DOHH2 (cell line): ENCODE measurements around the gene SF1.

ENCODE experiments used
- H3F3A ChIP-seq: fragments of 200-600 bp; sonication (generic), shearing (Covaris generic); 2 replicates; pipeline ENCODE4 v1.6.0; 2016; ENCODE audit warnings: antibody characterized with exemption, mild to moderate bottlenecking; ENCODE audit not compliant: control insufficient read depth, insufficient read depth
- H3K27ac ChIP-seq: fragments of 200-600 bp; sonication (generic); 2 replicates; pipeline ENCODE4 v1.5.1; 2014; ENCODE audit warnings: low read depth, mild to moderate bottlenecking, low read length, moderate library complexity
- H3K27me3 ChIP-seq: fragments of 200-600 bp; sonication (generic); 2 replicates; pipeline ENCODE4 v1.6.1; 2014; ENCODE audit warnings: mild to moderate bottlenecking, low read length, mixed read lengths; ENCODE audit not compliant: control insufficient read depth
- H3K36me3 ChIP-seq: fragments of 200-600 bp; sonication (generic); 2 replicates; pipeline ENCODE4 v1.6.1; 2014; ENCODE audit warnings: mild to moderate bottlenecking, low read length, moderate library complexity, mixed read lengths; ENCODE audit not compliant: control insufficient read depth
- H3K4me1 ChIP-seq: fragments of 200-600 bp; sonication (generic); 2 replicates; pipeline ENCODE4 v1.6.1; 2014; ENCODE audit warnings: mild to moderate bottlenecking, low read length, mixed read lengths; ENCODE audit not compliant: control insufficient read depth
- H3K4me2 ChIP-seq: fragments of 200-600 bp; sonication (generic); 2 replicates; pipeline ENCODE4 v1.6.0; 2014; ENCODE audit warnings: mild to moderate bottlenecking, low read length, moderate library complexity
- H3K4me3 ChIP-seq: fragments of 200-600 bp; sonication (generic); 2 replicates; pipeline ENCODE4 v1.5.1; 2014; ENCODE audit warnings: mild to moderate bottlenecking, low read length, mixed read lengths
- H3K79me2 ChIP-seq: fragments of 200-600 bp; sonication (generic); 2 replicates; pipeline ENCODE4 v1.6.1; 2014; ENCODE audit warnings: mild to moderate bottlenecking, low read length, mixed read lengths; ENCODE audit not compliant: control insufficient read depth
- H3K9me2 ChIP-seq: fragments of 200-600 bp; sonication (generic); replicated peaks from 2 replicates; pipeline ENCODE4 v1.6.1; 2014; ENCODE audit warnings: mild to moderate bottlenecking, low read length, mixed read lengths; ENCODE audit not compliant: control insufficient read depth
- H3K9me3 ChIP-seq: fragments of 200-600 bp; sonication (generic); 2 replicates; pipeline ENCODE4 v1.6.1; 2014; ENCODE audit warnings: antibody characterized with exemption, low read length, mixed read lengths; ENCODE audit not compliant: control insufficient read depth, insufficient read depth
- H4K20me1 ChIP-seq: fragments of 200-600 bp; sonication (generic); 2 replicates; pipeline ENCODE4 v1.6.0; 2014; ENCODE audit warnings: low read depth, mild to moderate bottlenecking, antibody characterized with exemption, low read length, moderate library complexity; ENCODE audit not compliant: control insufficient read depth, insufficient read depth
- EZH2phosphoT487 ChIP-seq: fragments of 200-600 bp; sonication (generic); IDR thresholded peaks from 2 replicates; pipeline ENCODE4 v1.6.1; 2017; ENCODE audit warnings: borderline replicate concordance, mild to moderate bottlenecking, antibody characterized with exemption, low read length, moderate library complexity, mixed read lengths
- TF ChIP-seq, protein P1 (sequence below): fragments of 200-600 bp; sonication (generic); IDR thresholded peaks from one replicate; pipeline ENCODE4 v1.5.1; 2014; ENCODE audit warnings: antibody characterized with exemption, mild to moderate bottlenecking, low read depth, low read length; ENCODE audit not compliant: poor library complexity, severe bottlenecking

The SF1 gene

DNA sequence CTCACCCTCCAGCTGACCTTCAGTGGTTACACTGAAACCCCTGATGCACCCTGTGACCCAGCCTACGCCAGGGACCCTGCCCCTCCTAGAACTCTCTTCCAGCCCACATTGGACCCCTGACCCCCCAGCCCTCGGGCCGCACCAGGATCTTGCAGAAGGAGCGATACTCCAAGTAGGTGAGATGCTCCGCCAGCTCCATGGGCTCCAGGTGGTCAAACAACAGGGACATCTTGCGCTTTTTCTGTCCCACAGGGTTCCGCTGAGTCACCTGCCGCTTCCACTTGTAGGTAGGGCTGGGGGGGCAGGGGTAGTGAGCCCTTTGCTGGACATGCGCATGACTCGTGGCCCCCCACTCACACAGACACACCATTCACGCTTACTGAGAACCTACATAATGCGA, 38.5 kb downstream of the SF1 start:
- no peaks in the 10 kb centered on the region for H3K9me3 ChIP-seq
- peaks cover 53% of the 10 kb centered on the region for H3K36me3 ChIP-seq
- H3K9me2 ChIP-seq = no peaks in the 10 kb centered on the region
- no peak overlapping the region for H3K4me2 ChIP-seq
- H3F3A ChIP-seq = peaks cover 3% of the 10 kb centered on the region; the same call in 1 of the 2 replicates
- H4K20me1 ChIP-seq = peaks cover 6% of the 10 kb centered on the region; the same call in 1 of the 2 replicates
- TF ChIP-seq, protein P1, sequence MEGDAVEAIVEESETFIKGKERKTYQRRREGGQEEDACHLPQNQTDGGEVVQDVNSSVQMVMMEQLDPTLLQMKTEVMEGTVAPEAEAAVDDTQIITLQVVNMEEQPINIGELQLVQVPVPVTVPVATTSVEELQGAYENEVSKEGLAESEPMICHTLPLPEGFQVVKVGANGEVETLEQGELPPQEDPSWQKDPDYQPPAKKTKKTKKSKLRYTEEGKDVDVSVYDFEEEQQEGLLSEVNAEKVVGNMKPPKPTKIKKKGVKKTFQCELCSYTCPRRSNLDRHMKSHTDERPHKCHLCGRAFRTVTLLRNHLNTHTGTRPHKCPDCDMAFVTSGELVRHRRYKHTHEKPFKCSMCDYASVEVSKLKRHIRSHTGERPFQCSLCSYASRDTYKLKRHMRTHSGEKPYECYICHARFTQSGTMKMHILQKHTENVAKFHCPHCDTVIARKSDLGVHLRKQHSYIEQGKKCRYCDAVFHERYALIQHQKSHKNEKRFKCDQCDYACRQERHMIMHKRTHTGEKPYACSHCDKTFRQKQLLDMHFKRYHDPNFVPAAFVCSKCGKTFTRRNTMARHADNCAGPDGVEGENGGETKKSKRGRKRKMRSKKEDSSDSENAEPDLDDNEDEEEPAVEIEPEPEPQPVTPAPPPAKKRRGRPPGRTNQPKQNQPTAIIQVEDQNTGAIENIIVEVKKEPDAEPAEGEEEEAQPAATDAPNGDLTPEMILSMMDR = no peak
- no peak for TF ChIP-seq EZH2phosphoT487
- no peak overlapping the region for H3K27ac ChIP-seq
- H3K79me2 ChIP-seq = peaks cover 15% of the 10 kb centered on the region
- no peaks in the 10 kb centered on the region for H3K27me3 ChIP-seq
- H3K4me3 ChIP-seq = no peak overlapping the region
- peaks cover 25% of the 10 kb centered on the region for H3K4me1 ChIP-seq

DNA sequence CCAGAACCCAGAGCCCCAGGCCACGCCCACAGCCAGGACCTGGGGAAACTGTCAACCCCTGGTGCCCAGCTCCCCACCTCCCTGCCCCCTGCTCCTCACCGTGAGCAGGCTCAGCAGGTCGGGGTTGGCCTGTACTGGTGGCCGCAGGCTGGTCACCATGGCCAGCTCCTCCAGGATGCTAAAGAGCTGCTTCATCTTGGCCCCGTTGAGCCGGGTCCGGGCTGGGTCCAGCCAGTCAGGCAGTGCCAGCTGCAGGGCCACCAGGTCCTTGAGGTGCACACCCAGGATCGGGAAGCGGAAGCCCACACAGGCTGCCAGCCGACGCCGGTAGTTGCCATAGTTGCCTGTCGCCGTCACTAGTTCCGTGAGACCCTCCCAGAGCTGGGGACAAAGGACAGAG, 41.7 kb downstream of the SF1 start:
- Histone ChIP-seq H3K4me3 (no peak overlapping the region), H3K9me3 (no peaks in the 10 kb centered on the region), H3K4me2 (no peak overlapping the region), H3K4me1 (no peaks in the 10 kb centered on the region), H3K79me2 (peaks cover 1% of the 10 kb centered on the region), H3K9me2 (no peaks in the 10 kb centered on the region), H3K27me3 (no peaks in the 10 kb centered on the region), H3K36me3 (peaks cover 60% of the 10 kb centered on the region), H3K27ac (no peak overlapping the region), H4K20me1 (no peaks in the 10 kb centered on the region), H3F3A (no peaks in the 10 kb centered on the region)
- TF ChIP-seq, protein P1 = no peak
- no peak for TF ChIP-seq EZH2phosphoT487

DNA sequence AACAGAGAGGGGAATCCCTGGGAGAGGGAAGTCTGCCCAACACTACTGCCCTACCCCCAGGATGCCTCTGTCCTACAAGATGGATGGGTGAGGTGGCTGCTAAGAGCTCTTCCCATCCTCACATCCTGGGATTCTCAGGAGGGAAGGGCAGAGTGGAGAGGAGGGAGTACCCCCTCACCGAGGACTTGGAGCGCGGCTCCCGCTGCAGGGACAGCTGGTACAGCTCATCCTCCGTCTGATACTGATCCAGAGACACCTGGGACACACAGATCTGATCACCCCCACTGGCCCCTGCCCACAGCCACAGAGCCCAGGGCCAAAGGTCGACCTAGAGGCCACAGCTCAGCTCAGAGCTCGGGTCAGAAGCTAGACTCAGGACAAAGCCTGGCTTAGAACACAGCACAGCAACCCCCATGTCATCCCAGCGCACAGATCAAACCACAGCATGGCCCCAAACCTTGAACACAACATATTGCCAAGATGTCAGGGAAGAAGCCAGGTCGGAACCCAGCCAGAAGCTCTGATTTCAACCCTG, 42.5 kb downstream of the SF1 start:
- Histone ChIP-seq H3K27ac (no peak overlapping the region), H3K36me3 (peaks cover 58% of the 10 kb centered on the region), H3F3A (no peaks in the 10 kb centered on the region), H3K27me3 (no peaks in the 10 kb centered on the region), H3K79me2 (no peaks in the 10 kb centered on the region), H3K9me2 (no peaks in the 10 kb centered on the region), H3K4me1 (no peaks in the 10 kb centered on the region), H4K20me1 (no peaks in the 10 kb centered on the region), H3K9me3 (no peaks in the 10 kb centered on the region), H3K4me2 (no peak overlapping the region), H3K4me3 (no peak overlapping the region)
- TF ChIP-seq, protein P1 = no peak
- no peak for TF ChIP-seq EZH2phosphoT487
